DND-41 (cell line): ENCODE data around the gene PDE4C.

Experiments
- ATAC-seq: fragments of 200-7000 bp; cut with Tn5 transposase; 3 replicates; pipeline ENCODE4 v1.9.1; 2021; ENCODE audit warnings: low read depth; ENCODE audit not compliant: insufficient read depth
- DNase-seq: peaks from one replicate; pipeline ENCODE4 v3.0.0-alpha.2; 2020
- H2AFZ ChIP-seq: 2 replicates; pipeline ENCODE4 v1.6.0; 2012; ENCODE audit warnings: low read depth, low read length
- H3K27ac ChIP-seq: 2 replicates; pipeline ENCODE4 v1.5.1; 2012; ENCODE audit warnings: low read length, inconsistent platforms
- H3K27me3 ChIP-seq: fragments of 200-600 bp; sonication (generic); 2 replicates; pipeline ENCODE4 v1.6.0; 2012; ENCODE audit warnings: low read length, mild to moderate bottlenecking, inconsistent platforms; ENCODE audit not compliant: insufficient read depth, poor library complexity
- H3K36me3 ChIP-seq: 2 replicates; pipeline ENCODE4 v1.5.1; 2012; ENCODE audit warnings: low read length, inconsistent platforms; ENCODE audit not compliant: insufficient read depth
- H3K4me1 ChIP-seq: 2 replicates; pipeline ENCODE4 v1.5.1; 2012; ENCODE audit warnings: mild to moderate bottlenecking, low read length; ENCODE audit not compliant: insufficient read depth
- H3K4me2 ChIP-seq: 2 replicates; pipeline ENCODE4 v1.6.0; 2012; ENCODE audit warnings: mild to moderate bottlenecking, moderate library complexity, low read length, inconsistent platforms; ENCODE audit not compliant: insufficient read depth
- H3K4me3 ChIP-seq, 2 experiments: fragments of 200-600 bp in 1 of 2; shearing (Covaris generic) in 1 of 2; 2 replicates each; pipeline ENCODE4 v1.5.1; 2012 to 2016; ENCODE audit warnings: inconsistent platforms in 2 of 2, low read length in 2 of 2, mild to moderate bottlenecking in 2 of 2, low read depth in 1 of 2, moderate library complexity in 1 of 2
- H3K79me2 ChIP-seq: 2 replicates; pipeline ENCODE4 v1.6.0; 2012; ENCODE audit warnings: low read length, inconsistent platforms; ENCODE audit not compliant: insufficient read depth
- H3K9ac ChIP-seq: 2 replicates; pipeline ENCODE4 v1.6.0; 2012; ENCODE audit warnings: low read depth, mild to moderate bottlenecking, inconsistent platforms, low read length, moderate library complexity
- H3K9me3 ChIP-seq: 2 replicates; pipeline ENCODE4 v1.5.1; 2012; ENCODE audit warnings: low read length, moderate library complexity, mild to moderate bottlenecking, inconsistent platforms; ENCODE audit not compliant: insufficient read depth, severe bottlenecking
- H4K20me1 ChIP-seq: 2 replicates; pipeline ENCODE4 v1.6.0; 2012; ENCODE audit warnings: low read length; ENCODE audit not compliant: insufficient read depth
- CTCF ChIP-seq: IDR thresholded peaks from 2 replicates; pipeline ENCODE4 v1.5.1; 2012; ENCODE audit warnings: borderline replicate concordance, low read length, moderate library complexity, mild to moderate bottlenecking; ENCODE audit not compliant: poor library complexity, severe bottlenecking; ENCODE audit errors: extremely low read depth
- EZH2 ChIP-seq: IDR thresholded peaks from 3 replicates; pipeline ENCODE4 v1.6.1; 2012; ENCODE audit warnings: borderline replicate concordance, low read depth, mild to moderate bottlenecking, moderate library complexity, low read length, inconsistent platforms; ENCODE audit not compliant: severe bottlenecking

The PDE4C gene

GRCh38 chr19:18257503-18258470 is 31.5 kb upstream of the PDE4C start:
- H3K9me3 ChIP-seq, result no peaks in the 10 kb centered on the region
- no peak overlapping the region for H3K9ac ChIP-seq
- ATAC-seq, result no peak
- no peak overlapping the region for H3K4me2 ChIP-seq
- no peak overlapping the region for H3K4me3 ChIP-seq
- H2AFZ ChIP-seq, result no peak overlapping the region
- no peaks in the 10 kb centered on the region for H4K20me1 ChIP-seq
- no peaks in the 10 kb centered on the region for H3K79me2 ChIP-seq
- no peaks in the 10 kb centered on the region for H3K36me3 ChIP-seq
- no peaks in the 10 kb centered on the region for H3K4me1 ChIP-seq
- no peak for DNase-seq
- TF ChIP-seq CTCF, result no peak
- TF ChIP-seq EZH2, result no peak
- no peak overlapping the region for H3K27ac ChIP-seq
- no peaks in the 10 kb centered on the region for H3K27me3 ChIP-seq

GRCh38 chr19:18254546-18255503 is 28.6 kb upstream of the PDE4C start:
- Histone ChIP-seq H3K4me3 (no peak overlapping the region), H3K4me2 (no peak overlapping the region), H3K9me3 (no peaks in the 10 kb centered on the region), H3K36me3 (no peaks in the 10 kb centered on the region), H3K4me1 (no peaks in the 10 kb centered on the region), H3K27me3 (no peaks in the 10 kb centered on the region), H3K9ac (no peak overlapping the region), H3K79me2 (no peaks in the 10 kb centered on the region), H3K27ac (no peak overlapping the region), H2AFZ (no peak overlapping the region), H4K20me1 (no peaks in the 10 kb centered on the region)
- ATAC-seq, result no peak
- DNase-seq, result no peak
- no peak for TF ChIP-seq EZH2
- peak; percentile 12 for TF ChIP-seq CTCF

GRCh38 chr19:18253716-18254115 is 27.5 kb upstream of the PDE4C start:
- Histone ChIP-seq H3K9ac (no peak overlapping the region), H3K79me2 (no peaks in the 10 kb centered on the region), H3K27ac (no peak overlapping the region), H3K4me2 (no peak overlapping the region), H4K20me1 (no peaks in the 10 kb centered on the region), H3K36me3 (no peaks in the 10 kb centered on the region), H3K9me3 (no peaks in the 10 kb centered on the region), H3K4me3 (no peak overlapping the region), H3K4me1 (no peaks in the 10 kb centered on the region), H3K27me3 (no peaks in the 10 kb centered on the region), H2AFZ (no peak overlapping the region)
- no peak for DNase-seq
- TF ChIP-seq CTCF, result no peak
- no peak for TF ChIP-seq EZH2
- ATAC-seq, result no peak
